Loucy (cell line): ENCODE results near the gene NAALADL2.

Experiments
- H2AFZ ChIP-seq: fragments of 200-600 bp; sonication (generic); 2 replicates; pipeline ENCODE4 v1.6.0; 2016; ENCODE audit warnings: antibody characterized with exemption, mild to moderate bottlenecking, low read length, moderate library complexity
- H3F3A ChIP-seq: fragments of 200-600 bp; 2 replicates; pipeline ENCODE4 v1.6.0; 2016; ENCODE audit warnings: antibody characterized with exemption, low read depth, mild to moderate bottlenecking
- H3K27me3 ChIP-seq: fragments of 200-600 bp; sonication (generic); 2 replicates; pipeline ENCODE4 v1.6.1; 2014; ENCODE audit warnings: low read length, mild to moderate bottlenecking; ENCODE audit not compliant: insufficient read depth, poor library complexity, severe bottlenecking
- H3K36me3 ChIP-seq: fragments of 200-600 bp; sonication (generic); 2 replicates; pipeline ENCODE4 v1.6.1; 2016; ENCODE audit warnings: low read length; ENCODE audit not compliant: insufficient read depth
- H3K4me1 ChIP-seq: fragments of 200-600 bp; sonication (generic); 2 replicates; pipeline ENCODE4 v1.5.1; 2014; ENCODE audit warnings: low read length, mild to moderate bottlenecking; ENCODE audit not compliant: insufficient read depth, poor library complexity, severe bottlenecking
- H3K4me2 ChIP-seq: fragments of 200-600 bp; sonication (generic); 2 replicates; pipeline ENCODE4 v1.6.0; 2014; ENCODE audit warnings: antibody characterized with exemption, low read length, low read depth, mild to moderate bottlenecking; ENCODE audit not compliant: poor library complexity, severe bottlenecking
- H3K4me3 ChIP-seq: fragments of 200-600 bp; sonication (generic); 2 replicates; pipeline ENCODE4 v1.5.1; 2014; ENCODE audit warnings: low read length, mild to moderate bottlenecking, mixed read lengths; ENCODE audit not compliant: poor library complexity, severe bottlenecking
- H3K79me2 ChIP-seq: fragments of 200-600 bp; sonication (generic); 2 replicates; pipeline ENCODE4 v1.6.1; 2014; ENCODE audit warnings: low read length; ENCODE audit not compliant: insufficient read depth
- H3K9ac ChIP-seq: fragments of 200-600 bp; sonication (generic); 2 replicates; pipeline ENCODE4 v1.6.0; 2014; ENCODE audit warnings: mild to moderate bottlenecking, low read depth, low read length, moderate library complexity; ENCODE audit not compliant: poor library complexity, severe bottlenecking
- H3K9me2 ChIP-seq: fragments of 200-600 bp; sonication (generic); replicated peaks from 2 replicates; pipeline ENCODE4 v1.6.1; 2016; ENCODE audit warnings: low read depth, low read length, mixed read lengths
- H3K9me3 ChIP-seq: fragments of 200-600 bp; sonication (generic); 2 replicates; pipeline ENCODE4 v1.6.1; 2014; ENCODE audit warnings: mild to moderate bottlenecking, antibody characterized with exemption, low read length, low read depth; ENCODE audit not compliant: insufficient read depth
- H4K20me1 ChIP-seq: fragments of 200-600 bp; sonication (generic); 2 replicates; pipeline ENCODE4 v1.6.0; 2014; ENCODE audit warnings: antibody characterized with exemption, low read length, mild to moderate bottlenecking; ENCODE audit not compliant: insufficient read depth, poor library complexity, severe bottlenecking
- CTCF ChIP-seq: fragments of 200-600 bp; sonication (generic); conservative IDR thresholded peaks from 2 replicates; pipeline ENCODE4 v1.5.1; 2014; ENCODE audit warnings: mild to moderate bottlenecking, antibody characterized with exemption, low read length
- EZH2phosphoT487 ChIP-seq: fragments of 200-600 bp; IDR thresholded peaks from 2 replicates; pipeline ENCODE4 v1.6.1; 2018; ENCODE audit warnings: antibody characterized with exemption, mild to moderate bottlenecking, moderate library complexity, borderline replicate concordance

The NAALADL2 gene

DNA sequence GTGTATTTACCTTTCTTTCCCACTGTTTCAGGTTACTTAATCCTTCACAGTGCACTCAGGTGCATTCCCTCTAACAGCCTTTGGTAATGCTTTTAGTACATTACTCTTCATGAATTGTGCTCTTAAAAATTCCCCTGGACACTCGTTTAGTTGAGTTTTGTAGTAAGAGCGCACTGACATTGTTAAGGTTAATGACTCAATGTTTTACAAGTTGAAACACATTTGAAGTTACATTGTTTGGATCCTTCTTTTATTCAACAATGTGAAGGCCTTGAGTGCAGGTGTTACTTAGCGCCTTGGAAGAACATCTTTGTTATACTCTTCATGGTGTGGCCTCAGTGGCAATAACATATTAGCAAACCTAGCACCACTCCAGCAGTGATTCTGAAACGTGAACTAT is 739.6 kb downstream of the NAALADL2 start:
- H3K9ac ChIP-seq: no peak overlapping the region
- H3K4me3 ChIP-seq: no peak overlapping the region
- no peaks in the 10 kb centered on the region for H3K36me3 ChIP-seq
- no peaks in the 10 kb centered on the region for H3K4me1 ChIP-seq
- H4K20me1 ChIP-seq: no peaks in the 10 kb centered on the region
- no peak overlapping the region for H2AFZ ChIP-seq
- TF ChIP-seq EZH2phosphoT487 (no peak), CTCF (no peak)
- no peaks in the 10 kb centered on the region for H3K9me2 ChIP-seq
- H3K9me3 ChIP-seq: no peaks in the 10 kb centered on the region
- no peaks in the 10 kb centered on the region for H3K79me2 ChIP-seq
- H3K4me2 ChIP-seq: no peak overlapping the region
- H3K27me3 ChIP-seq: no peaks in the 10 kb centered on the region
- no peaks in the 10 kb centered on the region for H3F3A ChIP-seq

DNA sequence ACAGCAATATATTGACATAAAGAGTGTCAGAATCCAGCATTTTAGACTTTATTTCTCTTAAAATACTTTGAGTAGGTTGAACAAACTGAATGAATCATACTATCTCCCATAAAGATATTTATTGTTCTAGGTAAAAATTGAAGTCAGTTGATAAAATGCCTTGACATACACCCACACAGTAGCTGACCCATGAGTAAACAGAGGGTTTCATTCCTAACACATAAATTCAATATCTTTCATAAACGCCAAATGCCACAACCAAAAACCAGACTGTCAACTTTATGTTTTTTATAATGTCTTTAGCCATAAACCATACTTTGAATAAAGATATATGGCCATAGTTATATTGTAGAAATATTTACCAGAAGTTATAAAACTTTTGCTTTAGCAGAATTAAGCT is 742.4 kb downstream of the NAALADL2 start:
- Histone ChIP-seq H3K27me3 (no peaks in the 10 kb centered on the region), H3K79me2 (no peaks in the 10 kb centered on the region), H3K4me2 (no peak overlapping the region), H2AFZ (no peak overlapping the region), H3K4me3 (no peak overlapping the region), H3F3A (no peaks in the 10 kb centered on the region), H4K20me1 (no peaks in the 10 kb centered on the region), H3K4me1 (no peaks in the 10 kb centered on the region), H3K9ac (no peak overlapping the region), H3K9me3 (no peaks in the 10 kb centered on the region), H3K9me2 (no peaks in the 10 kb centered on the region), H3K36me3 (no peaks in the 10 kb centered on the region)
- no peak for TF ChIP-seq CTCF
- TF ChIP-seq EZH2phosphoT487: no peak

DNA sequence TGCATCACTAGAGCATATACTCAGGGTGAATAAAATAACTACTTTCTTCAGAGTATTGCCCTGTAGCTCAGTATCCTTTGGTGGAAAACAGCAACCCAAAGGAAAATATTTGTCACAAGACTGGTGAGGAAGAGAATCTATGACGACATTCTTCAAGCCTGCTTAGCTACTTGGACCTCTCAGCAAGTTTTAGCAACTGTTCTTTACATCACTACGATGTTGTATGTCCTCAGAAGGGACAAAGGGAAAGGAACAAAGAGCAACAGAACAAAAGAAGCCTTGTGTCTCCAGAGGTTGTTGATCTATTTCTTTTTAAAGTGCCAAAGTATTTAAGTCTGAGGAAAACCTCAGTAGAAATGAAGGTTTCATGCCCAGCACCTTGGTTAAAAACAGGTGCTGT is 746.7 kb downstream of the NAALADL2 start:
- H3K9ac ChIP-seq: no peak overlapping the region
- no peak overlapping the region for H2AFZ ChIP-seq
- no peaks in the 10 kb centered on the region for H3K36me3 ChIP-seq
- no peaks in the 10 kb centered on the region for H3K79me2 ChIP-seq
- H3K27me3 ChIP-seq: no peaks in the 10 kb centered on the region
- H3K4me3 ChIP-seq: no peak overlapping the region
- H3K9me3 ChIP-seq: no peaks in the 10 kb centered on the region
- TF ChIP-seq CTCF (no peak), EZH2phosphoT487 (no peak)
- no peaks in the 10 kb centered on the region for H3K9me2 ChIP-seq
- H3K4me1 ChIP-seq: no peaks in the 10 kb centered on the region
- H3F3A ChIP-seq: no peaks in the 10 kb centered on the region
- H4K20me1 ChIP-seq: no peaks in the 10 kb centered on the region
- H3K4me2 ChIP-seq: no peak overlapping the region
